ENCODE results near the gene ADCY5.

Gene ADCY5

GRCh38 chr3:123310186-123310585 lies 138.7 kb downstream of the ADCY5 start:
- H3K9me3 ChIP-seq (ENCODE audit: control insufficient read depth, insufficient read depth, low read length): no peaks in the 10 kb centered on the region
- peaks cover 16% of the 10 kb centered on the region for H3K4me1 ChIP-seq (ENCODE audit: control insufficient read depth, insufficient read depth, low read length)
- no peaks in the 10 kb centered on the region for H3K27me3 ChIP-seq (ENCODE audit: control insufficient read depth, insufficient read depth, low read length)
- H3K9ac ChIP-seq (ENCODE audit: low read depth, low read length): no peak overlapping the region
- no peak overlapping the region for H3K4me3 ChIP-seq (ENCODE audit: low read depth, low read length)
- H3K36me3 ChIP-seq (ENCODE audit: control insufficient read depth, insufficient read depth, low read length): peaks cover 3% of the 10 kb centered on the region

GRCh38 chr3:123307064-123307463 lies 141.8 kb downstream of the ADCY5 start:
- Histone ChIP-seq H3K9me3 (ENCODE audit: control insufficient read depth, insufficient read depth, low read length) (no peaks in the 10 kb centered on the region), H3K9ac (ENCODE audit: low read depth, low read length) (no peak overlapping the region), H3K4me3 (ENCODE audit: low read depth, low read length) (no peak overlapping the region), H3K36me3 (ENCODE audit: control insufficient read depth, insufficient read depth, low read length) (peaks cover 12% of the 10 kb centered on the region), H3K4me1 (ENCODE audit: control insufficient read depth, insufficient read depth, low read length) (peaks cover 8% of the 10 kb centered on the region), H3K27me3 (ENCODE audit: control insufficient read depth, insufficient read depth, low read length) (no peaks in the 10 kb centered on the region)

GRCh38 chr3:123305192-123305591 lies 143.7 kb downstream of the ADCY5 start:
- peaks cover 12% of the 10 kb centered on the region for H3K36me3 ChIP-seq (ENCODE audit: control insufficient read depth, insufficient read depth, low read length)
- H3K9ac ChIP-seq (ENCODE audit: low read depth, low read length): no peak overlapping the region
- H3K27me3 ChIP-seq (ENCODE audit: control insufficient read depth, insufficient read depth, low read length): no peaks in the 10 kb centered on the region
- H3K4me1 ChIP-seq (ENCODE audit: control insufficient read depth, insufficient read depth, low read length): no peaks in the 10 kb centered on the region
- H3K9me3 ChIP-seq (ENCODE audit: control insufficient read depth, insufficient read depth, low read length): no peaks in the 10 kb centered on the region
- no peak overlapping the region for H3K4me3 ChIP-seq (ENCODE audit: low read depth, low read length)

- no peak overlapping the region for H3K9ac ChIP-seq (ENCODE audit: low read depth, low read length)
- no peaks in the 10 kb centered on the region for H3K27me3 ChIP-seq (ENCODE audit: control insufficient read depth, insufficient read depth, low read length)
- no peaks in the 10 kb centered on the region for H3K9me3 ChIP-seq (ENCODE audit: control insufficient read depth, insufficient read depth, low read length)
- H3K4me3 ChIP-seq (ENCODE audit: low read depth, low read length): no peak overlapping the region
- peaks cover 14% of the 10 kb centered on the region for H3K36me3 ChIP-seq (ENCODE audit: control insufficient read depth, insufficient read depth, low read length)
- no peaks in the 10 kb centered on the region for H3K4me1 ChIP-seq (ENCODE audit: control insufficient read depth, insufficient read depth, low read length)
Observed at GRCh38 chr3:123303976-123304560, 144.8 kb downstream of the ADCY5 start.

- peaks cover 14% of the 10 kb centered on the region for H3K36me3 ChIP-seq (ENCODE audit: control insufficient read depth, insufficient read depth, low read length)
- H3K4me1 ChIP-seq (ENCODE audit: control insufficient read depth, insufficient read depth, low read length): no peaks in the 10 kb centered on the region
- H3K9me3 ChIP-seq (ENCODE audit: control insufficient read depth, insufficient read depth, low read length): no peaks in the 10 kb centered on the region
- no peak overlapping the region for H3K4me3 ChIP-seq (ENCODE audit: low read depth, low read length)
- no peak overlapping the region for H3K9ac ChIP-seq (ENCODE audit: low read depth, low read length)
- no peaks in the 10 kb centered on the region for H3K27me3 ChIP-seq (ENCODE audit: control insufficient read depth, insufficient read depth, low read length)
Observed at GRCh38 chr3:123302961-123303360, 145.9 kb downstream of the ADCY5 start.

- Histone ChIP-seq H3K36me3 (ENCODE audit: control insufficient read depth, insufficient read depth, low read length) (peaks cover 14% of the 10 kb centered on the region), H3K27me3 (ENCODE audit: control insufficient read depth, insufficient read depth, low read length) (no peaks in the 10 kb centered on the region), H3K9ac (ENCODE audit: low read depth, low read length) (no peak overlapping the region), H3K4me3 (ENCODE audit: low read depth, low read length) (no peak overlapping the region), H3K9me3 (ENCODE audit: control insufficient read depth, insufficient read depth, low read length) (no peaks in the 10 kb centered on the region), H3K4me1 (ENCODE audit: control insufficient read depth, insufficient read depth, low read length) (no peaks in the 10 kb centered on the region)
Observed at GRCh38 chr3:123301331-123302184, 147.3 kb downstream of the ADCY5 start.

- Histone ChIP-seq H3K9ac (ENCODE audit: low read depth, low read length) (no peak overlapping the region), H3K4me3 (ENCODE audit: low read depth, low read length) (no peak overlapping the region), H3K9me3 (ENCODE audit: control insufficient read depth, insufficient read depth, low read length) (no peaks in the 10 kb centered on the region), H3K27me3 (ENCODE audit: control insufficient read depth, insufficient read depth, low read length) (no peaks in the 10 kb centered on the region), H3K36me3 (ENCODE audit: control insufficient read depth, insufficient read depth, low read length) (peaks cover 14% of the 10 kb centered on the region), H3K4me1 (ENCODE audit: control insufficient read depth, insufficient read depth, low read length) (no peaks in the 10 kb centered on the region)
Observed at GRCh38 chr3:123300583-123300982, 148.3 kb downstream of the ADCY5 start.

- Histone ChIP-seq H3K9me3 (ENCODE audit: control insufficient read depth, insufficient read depth, low read length) (no peaks in the 10 kb centered on the region), H3K4me1 (ENCODE audit: control insufficient read depth, insufficient read depth, low read length) (no peaks in the 10 kb centered on the region), H3K9ac (ENCODE audit: low read depth, low read length) (no peak overlapping the region), H3K4me3 (ENCODE audit: low read depth, low read length) (no peak overlapping the region), H3K27me3 (ENCODE audit: control insufficient read depth, insufficient read depth, low read length) (no peaks in the 10 kb centered on the region), H3K36me3 (ENCODE audit: control insufficient read depth, insufficient read depth, low read length) (peaks cover 12% of the 10 kb centered on the region)
Observed at GRCh38 chr3:123300056-123300455, 148.8 kb downstream of the ADCY5 start.

GRCh38 chr3:123299581-123299980 lies 149.3 kb downstream of the ADCY5 start:
- Histone ChIP-seq H3K9ac (ENCODE audit: low read depth, low read length) (no peak overlapping the region), H3K27me3 (ENCODE audit: control insufficient read depth, insufficient read depth, low read length) (no peaks in the 10 kb centered on the region), H3K36me3 (ENCODE audit: control insufficient read depth, insufficient read depth, low read length) (peaks cover 10% of the 10 kb centered on the region), H3K4me1 (ENCODE audit: control insufficient read depth, insufficient read depth, low read length) (no peaks in the 10 kb centered on the region), H3K4me3 (ENCODE audit: low read depth, low read length) (no peak overlapping the region), H3K9me3 (ENCODE audit: control insufficient read depth, insufficient read depth, low read length) (no peaks in the 10 kb centered on the region)

- no peak overlapping the region for H3K9ac ChIP-seq (ENCODE audit: low read depth, low read length)
- no peaks in the 10 kb centered on the region for H3K27me3 ChIP-seq (ENCODE audit: control insufficient read depth, insufficient read depth, low read length)
- peaks cover 10% of the 10 kb centered on the region for H3K36me3 ChIP-seq (ENCODE audit: control insufficient read depth, insufficient read depth, low read length)
- H3K4me3 ChIP-seq (ENCODE audit: low read depth, low read length): no peak overlapping the region
- H3K4me1 ChIP-seq (ENCODE audit: control insufficient read depth, insufficient read depth, low read length): no peaks in the 10 kb centered on the region
- H3K9me3 ChIP-seq (ENCODE audit: control insufficient read depth, insufficient read depth, low read length): no peaks in the 10 kb centered on the region
Observed at GRCh38 chr3:123298903-123299302, 150.0 kb downstream of the ADCY5 start.

GRCh38 chr3:123297627-123297899 lies 151.3 kb downstream of the ADCY5 start:
- H3K4me3 ChIP-seq (ENCODE audit: low read depth, low read length): no peak overlapping the region
- peaks cover 4% of the 10 kb centered on the region for H3K36me3 ChIP-seq (ENCODE audit: control insufficient read depth, insufficient read depth, low read length)
- no peaks in the 10 kb centered on the region for H3K4me1 ChIP-seq (ENCODE audit: control insufficient read depth, insufficient read depth, low read length)
- no peaks in the 10 kb centered on the region for H3K9me3 ChIP-seq (ENCODE audit: control insufficient read depth, insufficient read depth, low read length)
- H3K9ac ChIP-seq (ENCODE audit: low read depth, low read length): no peak overlapping the region
- H3K27me3 ChIP-seq (ENCODE audit: control insufficient read depth, insufficient read depth, low read length): no peaks in the 10 kb centered on the region

GRCh38 chr3:123296836-123297626 lies 151.9 kb downstream of the ADCY5 start:
- Histone ChIP-seq H3K4me3 (ENCODE audit: low read depth, low read length) (no peak overlapping the region), H3K4me1 (ENCODE audit: control insufficient read depth, insufficient read depth, low read length) (no peaks in the 10 kb centered on the region), H3K9me3 (ENCODE audit: control insufficient read depth, insufficient read depth, low read length) (no peaks in the 10 kb centered on the region), H3K36me3 (ENCODE audit: control insufficient read depth, insufficient read depth, low read length) (peaks cover 7% of the 10 kb centered on the region), H3K9ac (ENCODE audit: low read depth, low read length) (no peak overlapping the region), H3K27me3 (ENCODE audit: control insufficient read depth, insufficient read depth, low read length) (no peaks in the 10 kb centered on the region)

Data from iPS-15b (cell line).